Upper lobe of left lung (tissue), 4 donors: Measurements from ENCODE around the gene MGME1.

Source experiments
- EP300 ChIP-seq, 4 donors: sonication (generic); formaldehyde crosslinking; IDR thresholded peaks; one replicate each; pipeline ENCODE4 v1.5.1; 2017; ENCODE audit warnings: antibody characterized with exemption in 4 of 4, control low read depth in 2 of 4
- POLR2A ChIP-seq, 4 donors: fragments of 450-650 bp; IDR thresholded peaks; one replicate each; pipeline ENCODE4 v1.5.1; 2016 to 2017; ENCODE audit warnings: antibody characterized with exemption in 4 of 4, mild to moderate bottlenecking in 2 of 4
- TF ChIP-seq, protein P1 (sequence below), 6 experiments: fragments of 450-650 bp in 4 of 6; fragments of 200-600 bp in 2 of 6; sonication (generic) in 2 of 6; IDR thresholded peaks; one replicate each; pipeline ENCODE4 v1.5.1; 2016 to 2019; ENCODE audit warnings: antibody characterized with exemption in 6 of 6

DNA sequence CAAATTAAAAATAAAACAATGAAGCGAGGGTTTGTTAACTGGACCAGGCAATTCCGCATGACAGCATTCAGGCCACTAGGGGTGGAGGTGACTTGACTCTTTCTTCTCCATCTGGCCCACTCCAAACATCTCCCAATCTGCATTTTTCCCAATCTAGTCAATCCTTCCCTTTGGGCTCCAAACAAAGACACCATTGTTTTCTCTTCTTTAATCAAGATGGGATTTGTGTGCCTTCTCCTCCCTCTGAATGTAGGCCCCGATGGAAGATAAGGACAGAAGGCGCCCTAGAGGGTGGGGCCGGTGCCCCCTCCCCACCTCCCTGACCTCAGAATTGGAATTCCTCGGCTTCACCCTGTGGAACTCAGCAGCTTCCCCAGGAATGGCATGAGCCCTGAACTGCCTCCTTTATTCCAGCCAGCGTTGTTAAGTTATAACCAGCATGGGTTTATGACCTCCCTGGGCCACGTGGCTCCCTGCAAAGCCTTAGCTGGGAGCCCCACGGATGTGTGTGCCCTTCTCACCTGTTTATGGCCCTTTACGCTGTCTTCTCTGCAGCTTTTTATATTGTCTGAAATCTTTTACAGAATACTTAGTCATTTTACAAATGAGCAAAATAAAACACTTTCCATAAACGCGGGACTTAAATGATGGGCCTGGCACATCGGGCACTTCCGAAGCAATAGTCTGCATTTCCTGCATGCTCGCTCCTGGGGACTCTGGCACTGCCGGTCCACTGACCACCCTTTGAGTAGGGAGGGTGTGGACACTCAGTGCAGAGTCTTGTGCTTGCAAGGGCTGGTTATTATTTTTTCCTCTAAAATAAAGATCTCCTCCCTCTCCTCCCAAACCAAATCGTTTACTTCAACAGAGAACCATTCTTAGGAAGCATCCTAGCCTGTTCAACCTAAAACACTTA lies 64.4 kb downstream of the MGME1 start:
- no peak for TF ChIP-seq EP300 (IDR thresholded peaks at IDR 0.05)
- TF ChIP-seq, protein P1, sequence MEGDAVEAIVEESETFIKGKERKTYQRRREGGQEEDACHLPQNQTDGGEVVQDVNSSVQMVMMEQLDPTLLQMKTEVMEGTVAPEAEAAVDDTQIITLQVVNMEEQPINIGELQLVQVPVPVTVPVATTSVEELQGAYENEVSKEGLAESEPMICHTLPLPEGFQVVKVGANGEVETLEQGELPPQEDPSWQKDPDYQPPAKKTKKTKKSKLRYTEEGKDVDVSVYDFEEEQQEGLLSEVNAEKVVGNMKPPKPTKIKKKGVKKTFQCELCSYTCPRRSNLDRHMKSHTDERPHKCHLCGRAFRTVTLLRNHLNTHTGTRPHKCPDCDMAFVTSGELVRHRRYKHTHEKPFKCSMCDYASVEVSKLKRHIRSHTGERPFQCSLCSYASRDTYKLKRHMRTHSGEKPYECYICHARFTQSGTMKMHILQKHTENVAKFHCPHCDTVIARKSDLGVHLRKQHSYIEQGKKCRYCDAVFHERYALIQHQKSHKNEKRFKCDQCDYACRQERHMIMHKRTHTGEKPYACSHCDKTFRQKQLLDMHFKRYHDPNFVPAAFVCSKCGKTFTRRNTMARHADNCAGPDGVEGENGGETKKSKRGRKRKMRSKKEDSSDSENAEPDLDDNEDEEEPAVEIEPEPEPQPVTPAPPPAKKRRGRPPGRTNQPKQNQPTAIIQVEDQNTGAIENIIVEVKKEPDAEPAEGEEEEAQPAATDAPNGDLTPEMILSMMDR (IDR thresholded peaks at IDR 0.05) = no peak
- TF ChIP-seq POLR2A (IDR thresholded peaks at IDR 0.05) = no peak
